Ishikawa (cell line): Measurements from ENCODE around the gene GPR82.

Source experiments
- CEBPB ChIP-seq: IDR thresholded peaks from 2 replicates; pipeline ENCODE4 v1.6.1; 2012
- CREB1 ChIP-seq: IDR thresholded peaks from 2 replicates; pipeline ENCODE4 v1.6.1; 2012; ENCODE audit warnings: low read depth
- EGR1 ChIP-seq: IDR thresholded peaks from 2 replicates; pipeline ENCODE4 v1.6.1; 2012
- EP300 ChIP-seq: IDR thresholded peaks from 2 replicates; pipeline ENCODE4 v1.6.1; 2012; ENCODE audit warnings: borderline replicate concordance
- NFIC ChIP-seq: IDR thresholded peaks from 2 replicates; pipeline ENCODE4 v1.6.1; 2012
- RAD21 ChIP-seq: IDR thresholded peaks from 2 replicates; pipeline ENCODE4 v1.6.1; 2012; ENCODE audit warnings: low read depth
- TAF1 ChIP-seq: IDR thresholded peaks from 2 replicates; pipeline ENCODE4 v1.6.1; 2012; ENCODE audit warnings: low read depth, mild to moderate bottlenecking
- TCF12 ChIP-seq: IDR thresholded peaks from 2 replicates; pipeline ENCODE4 v1.6.1; 2012; ENCODE audit warnings: low read depth
- TEAD4 ChIP-seq: IDR thresholded peaks from 2 replicates; pipeline ENCODE4 v1.6.1; 2012
- USF1 ChIP-seq: IDR thresholded peaks from 2 replicates; pipeline ENCODE4 v1.6.1; 2012
- YY1 ChIP-seq: IDR thresholded peaks from 2 replicates; pipeline ENCODE4 v1.6.1; 2012; ENCODE audit warnings: low read depth
- ZBTB7A ChIP-seq: IDR thresholded peaks from 2 replicates; pipeline ENCODE4 v1.6.1; 2012; ENCODE audit warnings: low read depth
- TF ChIP-seq, protein P1 (sequence below): IDR thresholded peaks from 2 replicates; pipeline ENCODE4 v1.6.1; 2012; ENCODE audit warnings: low read depth, mild to moderate bottlenecking
- TF ChIP-seq, protein P2 (sequence below): IDR thresholded peaks from 2 replicates; pipeline ENCODE4 v1.6.1; 2012

DNA sequence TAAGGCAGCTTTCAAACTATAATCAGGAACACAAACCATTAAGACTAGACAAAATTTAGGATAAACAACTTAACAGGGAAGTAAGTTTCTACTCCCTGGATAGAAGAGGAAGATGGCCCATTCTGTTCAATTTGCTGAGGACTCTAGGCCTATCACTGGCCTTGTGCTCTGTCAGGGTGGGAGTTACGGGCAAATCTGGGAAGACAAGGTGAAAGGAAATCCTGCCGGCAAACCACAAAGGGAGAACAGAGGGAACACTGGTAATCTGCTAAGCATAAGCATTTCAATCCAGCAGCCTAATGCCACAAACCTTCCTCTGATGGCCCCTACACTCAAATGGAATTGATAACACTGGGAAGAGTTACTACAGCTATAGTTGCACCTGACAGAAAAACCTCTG lies 8.3 kb downstream of the GPR82 start:
- TF ChIP-seq EP300 (no peak), RAD21 (no peak), CEBPB (no peak), ZBTB7A (no peak), CREB1 (no peak), YY1 (no peak), USF1 (no peak), TCF12 (no peak), TEAD4 (no peak), NFIC (no peak), TAF1 (no peak), EGR1 (no peak)
- TF ChIP-seq, protein P1, sequence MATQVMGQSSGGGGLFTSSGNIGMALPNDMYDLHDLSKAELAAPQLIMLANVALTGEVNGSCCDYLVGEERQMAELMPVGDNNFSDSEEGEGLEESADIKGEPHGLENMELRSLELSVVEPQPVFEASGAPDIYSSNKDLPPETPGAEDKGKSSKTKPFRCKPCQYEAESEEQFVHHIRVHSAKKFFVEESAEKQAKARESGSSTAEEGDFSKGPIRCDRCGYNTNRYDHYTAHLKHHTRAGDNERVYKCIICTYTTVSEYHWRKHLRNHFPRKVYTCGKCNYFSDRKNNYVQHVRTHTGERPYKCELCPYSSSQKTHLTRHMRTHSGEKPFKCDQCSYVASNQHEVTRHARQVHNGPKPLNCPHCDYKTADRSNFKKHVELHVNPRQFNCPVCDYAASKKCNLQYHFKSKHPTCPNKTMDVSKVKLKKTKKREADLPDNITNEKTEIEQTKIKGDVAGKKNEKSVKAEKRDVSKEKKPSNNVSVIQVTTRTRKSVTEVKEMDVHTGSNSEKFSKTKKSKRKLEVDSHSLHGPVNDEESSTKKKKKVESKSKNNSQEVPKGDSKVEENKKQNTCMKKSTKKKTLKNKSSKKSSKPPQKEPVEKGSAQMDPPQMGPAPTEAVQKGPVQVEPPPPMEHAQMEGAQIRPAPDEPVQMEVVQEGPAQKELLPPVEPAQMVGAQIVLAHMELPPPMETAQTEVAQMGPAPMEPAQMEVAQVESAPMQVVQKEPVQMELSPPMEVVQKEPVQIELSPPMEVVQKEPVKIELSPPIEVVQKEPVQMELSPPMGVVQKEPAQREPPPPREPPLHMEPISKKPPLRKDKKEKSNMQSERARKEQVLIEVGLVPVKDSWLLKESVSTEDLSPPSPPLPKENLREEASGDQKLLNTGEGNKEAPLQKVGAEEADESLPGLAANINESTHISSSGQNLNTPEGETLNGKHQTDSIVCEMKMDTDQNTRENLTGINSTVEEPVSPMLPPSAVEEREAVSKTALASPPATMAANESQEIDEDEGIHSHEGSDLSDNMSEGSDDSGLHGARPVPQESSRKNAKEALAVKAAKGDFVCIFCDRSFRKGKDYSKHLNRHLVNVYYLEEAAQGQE = no peak
- TF ChIP-seq, protein P2, sequence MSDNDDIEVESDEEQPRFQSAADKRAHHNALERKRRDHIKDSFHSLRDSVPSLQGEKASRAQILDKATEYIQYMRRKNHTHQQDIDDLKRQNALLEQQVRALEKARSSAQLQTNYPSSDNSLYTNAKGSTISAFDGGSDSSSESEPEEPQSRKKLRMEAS = no peak
